OCI-LY1 (cell line): ENCODE data around the gene KRTAP3-1.

Experiments used
- H2AFZ ChIP-seq: fragments of 200-600 bp; sonication (generic), shearing (Covaris generic); 2 replicates; pipeline ENCODE4 v1.6.0; 2014; ENCODE audit warnings: antibody characterized with exemption, mild to moderate bottlenecking, low read length
- H3F3A ChIP-seq: fragments of 200-600 bp; sonication (generic), shearing (Covaris generic); 2 replicates; pipeline ENCODE4 v1.6.0; 2014; ENCODE audit warnings: mild to moderate bottlenecking, antibody characterized with exemption, low read length, moderate library complexity; ENCODE audit not compliant: insufficient read depth
- H3K27ac ChIP-seq: fragments of 200-600 bp; sonication (generic); 2 replicates; pipeline ENCODE4 v1.5.1; 2014; ENCODE audit warnings: low read length, mixed run types, mild to moderate bottlenecking, low read depth; ENCODE audit not compliant: poor library complexity, severe bottlenecking
- H3K27me3 ChIP-seq: fragments of 200-600 bp; sonication (generic); 2 replicates; pipeline ENCODE4 v1.6.0; 2014; ENCODE audit warnings: antibody characterized with exemption, mild to moderate bottlenecking, low read length, moderate library complexity; ENCODE audit not compliant: insufficient read depth
- H3K36me3 ChIP-seq: fragments of 200-600 bp; sonication (generic); 2 replicates; pipeline ENCODE4 v1.6.1; 2014; ENCODE audit warnings: mild to moderate bottlenecking, antibody characterized with exemption, low read length, moderate library complexity, mixed read lengths; ENCODE audit not compliant: insufficient read depth
- H3K4me1 ChIP-seq: fragments of 200-600 bp; sonication (generic); 2 replicates; pipeline ENCODE4 v1.5.1; 2014; ENCODE audit warnings: mild to moderate bottlenecking, low read length, moderate library complexity; ENCODE audit not compliant: insufficient read depth, severe bottlenecking
- H3K4me2 ChIP-seq: fragments of 200-600 bp; sonication (generic), shearing (Covaris generic); 2 replicates; pipeline ENCODE4 v1.6.1; 2014; ENCODE audit warnings: low read length
- H3K4me3 ChIP-seq: fragments of 200-600 bp; sonication (generic); 2 replicates; pipeline ENCODE4 v1.5.1; 2014; ENCODE audit warnings: low read length, low read depth, mild to moderate bottlenecking, mixed read lengths; ENCODE audit not compliant: poor library complexity, severe bottlenecking
- H3K79me2 ChIP-seq: fragments of 200-600 bp; shearing (Covaris generic); 2 replicates; pipeline ENCODE4 v1.6.1; 2016; ENCODE audit warnings: mixed run types, low read length, mixed read lengths; ENCODE audit not compliant: insufficient read depth
- H3K9ac ChIP-seq: fragments of 200-600 bp; sonication (generic), shearing (Covaris generic); 2 replicates; pipeline ENCODE4 v1.6.1; 2014; ENCODE audit warnings: mild to moderate bottlenecking, low read length, mixed read lengths
- H3K9me2 ChIP-seq: fragments of 200-600 bp; sonication (generic), shearing (Covaris generic); 2 replicates; pipeline ENCODE4 v1.6.1; 2014; ENCODE audit warnings: low read depth, mild to moderate bottlenecking, low read length, mixed read lengths
- H3K9me3 ChIP-seq: fragments of 200-600 bp; shearing (Covaris generic); 2 replicates; pipeline ENCODE4 v1.6.1; 2014; ENCODE audit warnings: low read length, mixed read lengths
- H4K20me1 ChIP-seq: fragments of 200-600 bp; sonication (generic), shearing (Covaris generic); 2 replicates; pipeline ENCODE4 v1.6.0; 2016; ENCODE audit warnings: mild to moderate bottlenecking, low read length; ENCODE audit not compliant: insufficient read depth
- EZH2 ChIP-seq: fragments of 200-600 bp; sonication (generic), shearing (Covaris generic); IDR thresholded peaks from 2 replicates; pipeline ENCODE4 v1.8.0; 2017; ENCODE audit warnings: borderline replicate concordance, mixed run types, mild to moderate bottlenecking, antibody characterized with exemption, low read length, moderate library complexity, mixed read lengths
- TF ChIP-seq, protein P1 (sequence below): fragments of 200-600 bp; sonication (generic), shearing (Covaris generic); IDR thresholded peaks from 2 replicates; pipeline ENCODE4 v1.5.1; 2017; ENCODE audit warnings: mild to moderate bottlenecking, antibody characterized with exemption, low read length, moderate library complexity, mixed read lengths

The KRTAP3-1 gene

DNA sequence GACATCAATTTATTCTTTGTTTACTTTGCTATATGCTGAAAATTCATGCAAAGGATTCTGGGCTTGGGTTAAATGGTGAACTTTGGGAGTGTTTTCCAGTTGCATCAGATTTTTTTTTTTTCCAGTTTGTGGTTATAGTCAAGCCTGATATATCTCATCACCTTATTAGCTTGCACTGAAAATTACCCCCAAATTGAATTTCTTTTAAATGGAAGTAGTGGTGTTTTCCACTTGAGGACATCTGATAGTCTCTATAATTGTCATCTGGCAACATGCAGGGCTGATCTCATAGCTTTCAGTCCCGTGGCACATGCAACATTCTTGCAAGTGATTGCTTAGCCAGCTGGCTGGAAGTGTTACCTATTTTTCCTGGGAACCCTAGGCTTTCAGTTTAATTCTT lies 4.7 kb upstream of the KRTAP3-1 start:
- no peaks in the 10 kb centered on the region for H3K79me2 ChIP-seq
- no peaks in the 10 kb centered on the region for H3K27me3 ChIP-seq
- no peak overlapping the region for H3K27ac ChIP-seq
- no peaks in the 10 kb centered on the region for H3F3A ChIP-seq
- H2AFZ ChIP-seq = no peak overlapping the region
- H3K4me3 ChIP-seq = no peak overlapping the region
- H3K9ac ChIP-seq = no peak overlapping the region
- no peaks in the 10 kb centered on the region for H3K9me3 ChIP-seq
- H3K4me1 ChIP-seq = no peaks in the 10 kb centered on the region
- H4K20me1 ChIP-seq = no peaks in the 10 kb centered on the region
- no peak for TF ChIP-seq EZH2
- TF ChIP-seq, protein P1, sequence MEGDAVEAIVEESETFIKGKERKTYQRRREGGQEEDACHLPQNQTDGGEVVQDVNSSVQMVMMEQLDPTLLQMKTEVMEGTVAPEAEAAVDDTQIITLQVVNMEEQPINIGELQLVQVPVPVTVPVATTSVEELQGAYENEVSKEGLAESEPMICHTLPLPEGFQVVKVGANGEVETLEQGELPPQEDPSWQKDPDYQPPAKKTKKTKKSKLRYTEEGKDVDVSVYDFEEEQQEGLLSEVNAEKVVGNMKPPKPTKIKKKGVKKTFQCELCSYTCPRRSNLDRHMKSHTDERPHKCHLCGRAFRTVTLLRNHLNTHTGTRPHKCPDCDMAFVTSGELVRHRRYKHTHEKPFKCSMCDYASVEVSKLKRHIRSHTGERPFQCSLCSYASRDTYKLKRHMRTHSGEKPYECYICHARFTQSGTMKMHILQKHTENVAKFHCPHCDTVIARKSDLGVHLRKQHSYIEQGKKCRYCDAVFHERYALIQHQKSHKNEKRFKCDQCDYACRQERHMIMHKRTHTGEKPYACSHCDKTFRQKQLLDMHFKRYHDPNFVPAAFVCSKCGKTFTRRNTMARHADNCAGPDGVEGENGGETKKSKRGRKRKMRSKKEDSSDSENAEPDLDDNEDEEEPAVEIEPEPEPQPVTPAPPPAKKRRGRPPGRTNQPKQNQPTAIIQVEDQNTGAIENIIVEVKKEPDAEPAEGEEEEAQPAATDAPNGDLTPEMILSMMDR = no peak
- no peaks in the 10 kb centered on the region for H3K36me3 ChIP-seq
- no peak overlapping the region for H3K4me2 ChIP-seq
- H3K9me2 ChIP-seq = no peaks in the 10 kb centered on the region

DNA sequence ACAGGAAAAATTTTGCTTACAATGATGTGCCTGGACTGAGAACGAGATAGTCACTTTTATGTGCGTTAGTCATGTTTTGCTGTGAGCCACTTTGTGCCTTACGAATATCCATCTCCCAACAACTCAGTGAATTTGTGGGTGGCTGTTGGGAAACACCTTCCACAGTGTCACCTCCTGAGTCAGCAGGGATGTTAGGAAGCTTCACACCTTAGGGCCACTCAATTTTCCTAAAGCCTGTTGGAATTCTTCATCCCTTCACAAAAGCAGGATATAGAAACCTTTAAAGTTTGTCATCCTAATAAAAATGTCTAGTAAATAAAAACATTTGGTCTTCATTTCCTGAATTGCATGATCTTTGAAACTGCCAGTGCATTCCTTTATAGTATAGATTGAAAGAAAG lies 4.3 kb upstream of the KRTAP3-1 start:
- no peaks in the 10 kb centered on the region for H3K36me3 ChIP-seq
- H3K9ac ChIP-seq = no peak overlapping the region
- TF ChIP-seq, protein P1 = no peak
- no peak for TF ChIP-seq EZH2
- H3F3A ChIP-seq = no peaks in the 10 kb centered on the region
- no peaks in the 10 kb centered on the region for H3K79me2 ChIP-seq
- H3K4me1 ChIP-seq = no peaks in the 10 kb centered on the region
- H3K9me2 ChIP-seq = no peaks in the 10 kb centered on the region
- no peak overlapping the region for H3K4me3 ChIP-seq
- H3K27me3 ChIP-seq = no peaks in the 10 kb centered on the region
- no peak overlapping the region for H3K4me2 ChIP-seq
- no peaks in the 10 kb centered on the region for H3K9me3 ChIP-seq
- H2AFZ ChIP-seq = no peak overlapping the region
- H4K20me1 ChIP-seq = no peaks in the 10 kb centered on the region
- no peak overlapping the region for H3K27ac ChIP-seq

DNA sequence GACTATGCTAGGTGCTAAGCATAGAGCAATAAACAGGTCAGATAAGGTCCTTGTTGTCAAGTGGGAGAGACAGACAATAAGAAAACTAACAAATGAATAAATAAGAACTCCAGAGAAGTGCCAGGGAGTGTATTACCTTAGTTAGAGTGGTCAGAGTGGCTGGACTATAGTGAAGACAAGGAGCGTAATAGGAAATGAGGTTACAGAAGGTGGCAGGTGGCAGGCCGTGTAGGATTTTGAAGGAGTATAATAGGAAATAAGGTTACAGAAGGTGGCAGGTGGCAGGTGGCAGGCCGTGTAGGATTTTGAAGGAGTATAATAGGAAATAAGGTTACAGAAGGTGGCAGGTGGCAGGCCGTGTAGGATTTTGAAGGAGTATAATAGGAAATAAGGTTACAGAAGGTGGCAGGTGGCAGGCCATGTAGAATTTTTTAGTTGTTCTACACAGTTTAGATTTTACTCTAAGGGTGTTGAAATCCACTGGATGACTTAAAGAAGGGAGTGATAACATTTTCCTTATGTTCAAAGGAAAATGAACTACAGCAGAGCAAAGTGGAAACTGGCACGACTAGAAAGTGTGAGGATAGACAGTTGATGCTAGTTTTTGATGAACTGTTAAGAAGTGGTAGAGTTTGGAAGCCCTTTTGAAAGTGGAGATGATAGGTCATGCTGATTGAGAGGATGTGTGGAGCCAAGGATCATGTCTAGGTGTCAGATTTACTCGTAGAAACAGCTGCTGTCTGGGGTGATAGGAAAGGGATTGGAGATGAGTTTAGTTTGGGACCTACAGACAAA lies 3.6 kb upstream of the KRTAP3-1 start:
- no peaks in the 10 kb centered on the region for H3K4me1 ChIP-seq
- H3K9me2 ChIP-seq = no peaks in the 10 kb centered on the region
- no peak overlapping the region for H3K4me2 ChIP-seq
- no peaks in the 10 kb centered on the region for H4K20me1 ChIP-seq
- TF ChIP-seq EZH2 = no peak
- TF ChIP-seq, protein P1 = no peak
- no peak overlapping the region for H2AFZ ChIP-seq
- H3K27ac ChIP-seq = no peak overlapping the region
- H3K79me2 ChIP-seq = no peaks in the 10 kb centered on the region
- no peak overlapping the region for H3K9ac ChIP-seq
- no peaks in the 10 kb centered on the region for H3K36me3 ChIP-seq
- no peaks in the 10 kb centered on the region for H3K27me3 ChIP-seq
- H3F3A ChIP-seq = no peaks in the 10 kb centered on the region
- H3K9me3 ChIP-seq = no peaks in the 10 kb centered on the region
- no peak overlapping the region for H3K4me3 ChIP-seq
